Thyroid gland (tissue), 4 donors: ENCODE measurements around the gene SLC9A1. TPM values are rescaled to one million over a fixed set of nuclear protein-coding genes. Genes with fewer than 3 reads are reported as not detected.

Experiments
- DNase-seq, 2 donors: peaks; one replicate each; pipeline ENCODE4 v3.0.0-alpha.2; 2019
- H3K27ac ChIP-seq, 3 donors: fragments of 200-600 bp; sonication (generic); 1 replicate in 2 of 3; 2 replicates in 1 of 3; pipeline ENCODE4 v1.5.1; 2016 to 2019; ENCODE audit warnings: mild to moderate bottlenecking in 1 of 3, moderate library complexity in 1 of 3
- H3K27me3 ChIP-seq: fragments of 200-600 bp; sonication (generic); one replicate; pipeline ENCODE4 v1.5.1; 2019
- H3K36me3 ChIP-seq, 2 donors: fragments of 200-600 bp; sonication (generic); one replicate each; pipeline ENCODE4 v1.5.1; 2016 to 2019
- H3K4me1 ChIP-seq, 2 donors: fragments of 200-600 bp; sonication (generic); one replicate each; pipeline ENCODE4 v1.5.1; 2017 to 2019
- H3K4me3 ChIP-seq, 3 donors: fragments of 200-600 bp; sonication (generic); replicated peaks in 1 of 3; 1 replicate in 2 of 3; 2 replicates in 1 of 3; pipeline ENCODE4 v1.5.1; 2016; ENCODE audit warnings: mild to moderate bottlenecking in 1 of 3
- H3K9me3 ChIP-seq: fragments of 200-600 bp; sonication (generic); one replicate; pipeline ENCODE4 v1.5.1; 2017
- CTCF ChIP-seq, 6 experiments: fragments of 200-600 bp in 3 of 6; fragments of 450-650 bp in 3 of 6; sonication (generic) in 3 of 6; IDR thresholded peaks; one replicate each; pipeline ENCODE4 v1.5.1; 2016 to 2019; ENCODE audit warnings: antibody characterized with exemption in 6 of 6, mild to moderate bottlenecking in 2 of 6, inconsistent platforms in 1 of 6, moderate library complexity in 1 of 6
- POLR2A ChIP-seq, 2 donors: fragments of 450-650 bp; IDR thresholded peaks; one replicate each; pipeline ENCODE4 v1.6.1; 2017; ENCODE audit warnings: antibody characterized with exemption in 2 of 2, mild to moderate bottlenecking in 2 of 2, moderate library complexity in 1 of 2
- WGBS, 2 donors: methylation state at CpG; one replicate each; pipeline ENCODE4 v1.1.5; 2017; 5-methylcytosine and 5-hydroxymethylcytosine counted together
- intact Hi-C: fragments of 100-400 bp; cut with DNase I; formaldehyde crosslinking; loops from one replicate; pipeline ENCODE4 v1.15.1; 2023
- total RNA-seq, 4 donors: library from RNA; depleted of rRNA; stranded (reverse); fragments of >200 nt; gene quantifications; one replicate each; pipeline ENCODE4 v1.2.3, GENCODE V29; 2016

Gene SLC9A1
- total RNA-seq, 4 donors from 2014 or later, result 13.3 to 26.1 (median 19.9) TPM

DNA sequence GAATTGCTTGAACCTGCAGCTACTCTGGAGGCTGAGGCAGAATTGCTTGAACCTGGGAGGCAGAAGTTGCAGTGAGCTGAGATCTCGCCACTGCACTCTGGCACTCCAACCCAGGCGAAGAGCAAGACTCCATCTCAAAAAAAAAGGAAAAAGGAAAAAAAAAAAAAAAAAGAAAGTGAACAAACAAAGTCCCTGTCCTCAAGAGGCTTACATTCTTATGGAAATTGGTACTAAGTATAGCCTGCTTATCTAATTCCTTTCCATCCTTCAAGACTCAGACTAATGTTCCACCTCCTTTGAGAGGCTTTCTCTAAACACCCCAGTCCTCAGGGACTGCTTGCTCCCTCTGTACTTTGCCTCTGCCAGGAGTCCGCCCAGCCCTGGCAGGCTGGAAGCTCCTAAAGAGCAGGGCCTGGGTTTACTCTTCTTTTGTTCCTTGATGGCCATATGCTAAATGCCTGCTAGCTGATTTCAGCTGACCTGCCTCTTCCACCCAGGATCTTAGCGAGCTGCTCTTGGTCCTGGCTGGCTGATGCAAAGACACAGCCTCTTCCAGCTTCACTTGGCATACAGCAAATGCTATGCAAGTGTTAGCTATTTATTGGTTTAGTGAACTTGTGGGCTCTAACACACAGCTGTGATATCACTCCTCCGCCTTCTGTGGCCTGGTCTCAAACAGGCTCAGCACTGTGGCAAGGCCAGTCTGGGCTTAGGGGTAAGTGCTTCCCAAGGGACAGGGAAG is 9.8 kb downstream of the SLC9A1 start:
- no peak for DNase-seq
- intact Hi-C loops, result no loop called here
- WGBS, 2 donors, result 86 to 95% methylated on average over 4 to 5 of the region's 5 CpGs
- Histone ChIP-seq H3K27ac (peak overlapping the region in 2 of 3 donors; percentile 2 to 12), H3K36me3 (no peaks in the 10 kb centered on the region), H3K27me3 (no peaks in the 10 kb centered on the region), H3K4me3 (no peak overlapping the region), H3K4me1 (peaks cover 4 to 41% of the 10 kb centered on the region in 2 donors), H3K9me3 (no peaks in the 10 kb centered on the region)
- TF ChIP-seq POLR2A (IDR thresholded peaks at IDR 0.05) (no peak), CTCF (IDR thresholded peaks at IDR 0.05) (no peak)

DNA sequence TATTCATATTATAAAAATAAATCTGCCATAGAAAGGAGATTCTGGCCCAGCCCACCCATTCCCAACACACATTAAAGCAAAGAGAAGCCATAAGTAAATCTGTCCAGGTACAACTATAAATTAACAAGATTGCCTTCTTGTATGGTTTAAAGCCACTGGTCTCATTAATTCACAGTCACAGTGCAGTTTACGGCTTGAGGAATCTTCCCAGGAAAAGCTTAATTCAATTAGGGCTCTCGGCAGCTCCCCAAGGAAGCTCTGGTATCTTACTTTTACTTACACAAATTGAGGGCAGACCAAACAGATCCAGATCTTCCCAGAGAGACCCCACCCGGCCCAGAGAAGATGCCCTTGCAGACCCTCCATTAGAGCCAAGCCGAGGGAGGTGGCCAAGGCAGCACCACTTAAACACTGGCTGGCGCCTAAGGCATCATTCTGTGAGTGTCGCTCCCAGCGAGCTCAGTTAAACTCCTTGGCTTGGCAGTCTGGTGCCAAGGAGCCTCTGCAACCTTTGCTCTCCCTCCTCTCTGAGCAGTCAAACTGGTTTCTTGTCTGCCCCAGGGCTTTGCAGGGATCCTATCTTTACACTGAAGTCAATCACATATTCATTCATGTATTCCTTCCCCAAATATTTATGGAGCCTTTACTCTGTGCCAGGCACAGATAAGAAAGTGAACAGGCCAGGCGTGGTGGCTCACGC is 10.7 kb downstream of the SLC9A1 start:
- Histone ChIP-seq H3K27me3 (no peaks in the 10 kb centered on the region), H3K9me3 (no peaks in the 10 kb centered on the region), H3K27ac (peak overlapping the region in 1 of 3 donors; percentile 10), H3K4me1 (peaks cover 0 to 41% of the 10 kb centered on the region in 2 donors), H3K36me3 (no peaks in the 10 kb centered on the region), H3K4me3 (no peak overlapping the region)
- peak in 1 of 2 donors; percentile 29 for DNase-seq
- intact Hi-C loops, result no loop called here
- TF ChIP-seq CTCF (IDR thresholded peaks at IDR 0.05) (no peak), POLR2A (IDR thresholded peaks at IDR 0.05) (no peak)
- WGBS, 2 donors, result 76 to 80% methylated on average over 6 to 9 of the region's 9 CpGs

DNA sequence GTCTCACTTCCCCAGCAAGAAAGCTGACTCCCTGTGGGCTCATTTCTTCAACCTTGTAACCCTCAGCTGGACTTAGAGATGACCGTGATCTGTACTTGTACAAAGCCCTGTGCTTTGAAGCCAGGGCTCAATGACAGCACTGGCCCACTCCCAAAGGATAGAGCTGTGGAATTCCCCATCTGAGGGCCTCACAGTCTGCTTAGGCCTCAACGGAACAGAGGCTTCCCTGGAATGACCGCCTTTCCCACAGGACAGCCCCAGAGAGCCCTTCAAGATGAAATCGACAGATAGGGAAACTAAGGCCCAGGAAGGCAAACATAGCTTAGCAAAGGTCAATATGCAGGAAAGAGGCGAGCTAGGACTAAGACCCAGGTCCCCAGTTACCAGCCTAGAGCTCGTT is 11.5 kb downstream of the SLC9A1 start:
- intact Hi-C loops, result no loop called here
- H3K36me3 ChIP-seq, result no peaks in the 10 kb centered on the region
- no peak overlapping the region for H3K27ac ChIP-seq
- H3K4me1 ChIP-seq, result peaks cover 4 to 46% of the 10 kb centered on the region in 2 donors
- no peaks in the 10 kb centered on the region for H3K9me3 ChIP-seq
- no peak for DNase-seq
- 68 to 69% methylated on average over 6 of the region's 6 CpGs for WGBS, 2 donors
- TF ChIP-seq POLR2A (IDR thresholded peaks at IDR 0.05) (no peak), CTCF (IDR thresholded peaks at IDR 0.05) (no peak)
- no peaks in the 10 kb centered on the region for H3K27me3 ChIP-seq
- no peak overlapping the region for H3K4me3 ChIP-seq

DNA sequence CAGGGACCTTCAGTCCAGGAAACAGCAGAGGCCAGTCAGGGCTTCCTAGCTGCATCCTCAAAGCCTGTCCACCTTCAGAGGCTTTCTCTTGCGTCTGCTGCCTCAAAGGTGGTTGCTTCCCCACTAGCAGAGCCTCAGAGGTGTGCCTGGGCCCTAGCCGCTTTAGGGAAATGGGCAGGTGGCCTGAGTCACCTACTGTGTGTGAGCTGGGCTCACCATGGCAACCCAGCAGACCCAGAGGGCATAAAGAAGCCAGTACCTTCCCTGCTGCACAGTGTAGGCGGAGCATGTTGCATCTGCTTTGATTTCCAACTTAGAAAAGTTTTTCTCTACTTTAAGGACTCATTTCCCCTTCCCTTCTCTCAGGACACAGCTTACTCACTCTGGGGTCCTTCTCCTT is 12.5 kb downstream of the SLC9A1 start:
- Histone ChIP-seq H3K4me3 (no peak overlapping the region), H3K4me1 (peaks cover 6 to 55% of the 10 kb centered on the region in 2 donors), H3K9me3 (no peaks in the 10 kb centered on the region), H3K27ac (no peak overlapping the region), H3K27me3 (no peaks in the 10 kb centered on the region), H3K36me3 (no peaks in the 10 kb centered on the region)
- no peak for TF ChIP-seq CTCF (IDR thresholded peaks at IDR 0.05)
- no peak for TF ChIP-seq POLR2A (IDR thresholded peaks at IDR 0.05)
- 96 to 100% methylated on average over 3 of the region's 3 CpGs for WGBS, 2 donors
- intact Hi-C loops, result no loop called here
- DNase-seq, result no peak
